GM12878 (cell line): ENCODE data around the gene TTR. TPM values are rescaled to one million over a fixed set of nuclear protein-coding genes. Genes with fewer than 3 reads are reported as not detected.

Experiments
- ATAC-seq: fragments of 200-7000 bp; cut with Tn5 transposase; 3 replicates; pipeline ENCODE4 v1.9.1; 2020; ENCODE audit warnings: mild to moderate bottlenecking, moderate library complexity
- BruUV-seq: library from RNA; stranded (reverse); fragments of 400-500 nt; replicated peaks from 2 replicates; lab custom pipeline; 2021; lab: Mats Ljungman, UMichigan
- CTCF ChIA-PET: fragments of 300-600 bp; sonication (Branson Sonifier 250); formaldehyde crosslinking; extraction: SDS; loops from one replicate; lab custom pipeline; 2021; ENCODE audit warnings: inconsistent platforms; lab: Yijun Ruan, JAX
- POLR2A ChIA-PET: fragments of 350-600 bp; formaldehyde crosslinking; extraction: SDS; loops from one replicate; lab custom pipeline; 2021; ENCODE audit warnings: inconsistent platforms; lab: Charles Lee
- RAD21 ChIA-PET: fragments of 300-600 bp; sonication (Branson Sonifier 250); formaldehyde crosslinking; loops from one replicate; lab custom pipeline; 2023; ENCODE audit warnings: antibody characterized with exemption; ENCODE audit not compliant: unreplicated experiment; lab: Charles Lee
- SMC1A ChIA-PET: fragments of 300-600 bp; sonication (Branson Sonifier 250); formaldehyde crosslinking; loops from one replicate; lab custom pipeline; 2023; ENCODE audit not compliant: unreplicated experiment, uncharacterized antibody; lab: Charles Lee
- DNase-seq: peaks from one replicate; pipeline ENCODE4 v3.0.0-alpha.2; 2011; ENCODE audit warnings: low read depth, low spot score
- FAIRE-seq: peaks from 3 replicates; lab custom pipeline; 2011; peaks lifted over from hg19 to GRCh38; lab: Jason Lieb, UNC
- H2AFZ ChIP-seq: 2 replicates; pipeline ENCODE4 v1.6.0; 2011; ENCODE audit warnings: low read depth, low read length, control low read depth; ENCODE audit not compliant: control insufficient read depth
- H3K27ac ChIP-seq: 2 replicates; pipeline ENCODE4 v1.5.1; 2011; ENCODE audit warnings: control low read depth; ENCODE audit not compliant: control insufficient read depth, insufficient read depth
- H3K27me3 ChIP-seq, 2 experiments: replicated peaks in 1 of 2; 2 replicates each; pipeline versions ENCODE4 v1.6.0 to v1.6.1; 2011; ENCODE audit warnings: low read length in 1 of 2; ENCODE audit not compliant: control insufficient read depth in 2 of 2, insufficient read depth in 2 of 2
- H3K36me3 ChIP-seq, 2 experiments: 2 replicates each; pipeline ENCODE4 v1.5.1; 2011; ENCODE audit warnings: low read length in 1 of 2; ENCODE audit not compliant: control insufficient read depth in 2 of 2, insufficient read depth in 2 of 2
- H3K4me1 ChIP-seq: 2 replicates; pipeline ENCODE4 v1.6.1; 2011; ENCODE audit warnings: mild to moderate bottlenecking, low read length, moderate library complexity, mixed read lengths; ENCODE audit not compliant: control insufficient read depth, insufficient read depth
- H3K4me2 ChIP-seq: 2 replicates; pipeline ENCODE4 v1.6.0; 2011; ENCODE audit warnings: control low read depth; ENCODE audit not compliant: control insufficient read depth, insufficient read depth
- H3K4me3 ChIP-seq: fragments of 200-600 bp; sonication (generic); 2 replicates; pipeline ENCODE4 v1.5.1; 2016
- H3K79me2 ChIP-seq: 2 replicates; pipeline ENCODE4 v1.6.0; 2011; ENCODE audit warnings: low read length; ENCODE audit not compliant: control insufficient read depth, insufficient read depth
- H3K9ac ChIP-seq: 2 replicates; pipeline ENCODE4 v1.8.0; 2011; ENCODE audit warnings: low read length, control low read depth, mixed read lengths; ENCODE audit not compliant: control insufficient read depth, insufficient read depth
- H3K9me3 ChIP-seq: replicated peaks from 3 replicates; pipeline ENCODE4 v1.5.1; 2011; ENCODE audit warnings: mild to moderate bottlenecking, low read length; ENCODE audit not compliant: control insufficient read depth, insufficient read depth
- H4K20me1 ChIP-seq: 2 replicates; pipeline ENCODE4 v1.6.0; 2011; ENCODE audit not compliant: control insufficient read depth, insufficient read depth
- CHD4 ChIP-seq: fragments of 200-600 bp; sonication (generic); IDR thresholded peaks from 2 replicates; pipeline ENCODE4 v1.6.1; 2016; ENCODE audit warnings: mild to moderate bottlenecking
- GATAD2B ChIP-seq: fragments of 450-650 bp; conservative IDR thresholded peaks from 2 replicates; pipeline ENCODE4 v1.6.1; 2017; ENCODE audit warnings: low read depth, mild to moderate bottlenecking, moderate library complexity
- HCFC1 ChIP-seq: fragments of 150-350 bp; IDR thresholded peaks from 2 replicates; pipeline ENCODE4 v1.6.1; 2014; ENCODE audit warnings: low read length
- HDAC2 ChIP-seq: fragments of 200-600 bp; sonication (generic); IDR thresholded peaks from 2 replicates; pipeline ENCODE4 v1.6.1; 2017
- NBN ChIP-seq: fragments of 450-650 bp; IDR thresholded peaks from 2 replicates; pipeline ENCODE4 v1.6.1; 2016
- NFIC ChIP-seq: IDR thresholded peaks from 2 replicates; pipeline ENCODE4 v1.6.1; 2012; ENCODE audit warnings: low read depth, mild to moderate bottlenecking, inconsistent platforms, low read length, moderate library complexity
- SUPT20H ChIP-seq: IDR thresholded peaks from 2 replicates; pipeline ENCODE4 v1.6.1; 2011; ENCODE audit warnings: low read depth, mild to moderate bottlenecking, low read length, moderate library complexity, borderline replicate concordance; ENCODE audit not compliant: control insufficient read depth
- YBX1 ChIP-seq: fragments of 450-650 bp; IDR thresholded peaks from 2 replicates; pipeline ENCODE4 v1.6.1; 2016; ENCODE audit warnings: antibody characterized with exemption
- YY1 ChIP-seq: IDR thresholded peaks from 2 replicates; pipeline ENCODE4 v1.6.1; 2011; ENCODE audit warnings: low read depth, mild to moderate bottlenecking, low read length
- ZBTB33 ChIP-seq: fragments of 450-650 bp; IDR thresholded peaks from 2 replicates; pipeline ENCODE4 v1.6.1; 2017; ENCODE audit warnings: mild to moderate bottlenecking
- in situ Hi-C: fragments of 300-500 bp; cut with MboI; formaldehyde crosslinking; loops from 9 replicates; pipeline ENCODE4 v1.14.3; 2018; ENCODE audit warnings: mixed read lengths
- intact Hi-C: fragments of 100-400 bp; cut with micrococcal nuclease; formaldehyde crosslinking; loops from one replicate; pipeline ENCODE4 v1.14.2; 2022; ENCODE audit not compliant: unreplicated experiment
- polyA plus RNA-seq, 11 experiments: library from polyadenylated mRNA; depleted of rRNA in 4 of 11; unstranded in 6 of 11; stranded (reverse) in 5 of 11; fragments of >200 nt; fragmentation: Nextera tagmentation in 4 of 11; fragmentation: Illumina TruSeq in 1 of 11; extraction: Ambion mirVana in 4 of 11; extraction: Trizol in 1 of 11; gene quantifications; 1 replicate in 1 of 11; 2 replicates in 10 of 11; pipeline versions ENCODE4 v1.2.1 to v1.2.3, GENCODE V29; 2011 to 2016; ENCODE audit warnings: inconsistent platforms in 2 of 11, missing spikeins in 2 of 11, low read depth in 1 of 11
- total RNA-seq, 4 experiments: library from RNA; depleted of rRNA in 3 of 4; stranded (reverse); fragments of >200 nt in 3 of 4; fragmentation: Illumina TruSeq in 1 of 4; extraction: Trizol in 1 of 4; gene quantifications; 2 replicates each; pipeline versions ENCODE4 v1.2.1 to v1.2.3, GENCODE V29; 2013 to 2021
- TF ChIP-seq, protein P1 (sequence below): fragments of 450-650 bp; IDR thresholded peaks from 2 replicates; pipeline ENCODE4 v1.6.1; 2018; ENCODE audit warnings: mild to moderate bottlenecking, low read depth, moderate library complexity; ENCODE audit not compliant: partially characterized antibody
- TF ChIP-seq, protein P2 (sequence below): fragments of 450-650 bp; IDR thresholded peaks from 2 replicates; pipeline ENCODE4 v1.6.1; 2016; ENCODE audit warnings: mild to moderate bottlenecking
- TF ChIP-seq, protein P3 (sequence below): IDR thresholded peaks from 2 replicates; pipeline ENCODE4 v1.6.1; 2012; ENCODE audit warnings: low read depth, low read length, improper control_type of control experiment
- TF ChIP-seq, protein P4 (sequence below): IDR thresholded peaks from 2 replicates; pipeline ENCODE4 v1.6.1; 2012; ENCODE audit warnings: low read depth, low read length, improper control_type of control experiment

The TTR gene
- total and polyA plus RNA-seq, 10 of the 15 experiments (the other 5 are each of a cell fraction or from before 2014, with no cell fraction given), result 0.05 to 1.2 TPM; not detected in 8

DNA sequence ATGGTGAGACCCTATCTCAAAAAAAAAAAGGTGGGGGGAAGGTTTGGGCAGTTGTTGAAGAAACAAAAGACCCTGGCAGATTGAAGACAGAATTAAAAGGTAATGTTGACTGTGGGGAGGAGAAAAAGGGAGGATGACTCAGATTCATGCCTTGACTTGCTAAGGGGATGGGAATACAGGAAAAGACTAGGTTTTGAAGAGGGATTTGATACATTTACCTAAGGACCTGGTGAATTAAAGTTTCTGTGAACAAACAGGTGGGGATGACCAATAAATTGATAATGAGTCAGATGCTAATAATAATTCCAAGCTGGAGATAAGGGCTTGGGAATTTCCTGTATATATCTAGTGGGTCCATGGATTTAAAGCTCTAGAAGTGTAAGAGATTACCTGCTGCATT is 27.6 kb downstream of the TTR start:
- ChIA-PET CTCF (no interaction called here), POLR2A (no interaction called here), RAD21 (no interaction called here), SMC1A (interaction anchor here (0.6 to 1.3 kb wide), 4 partner anchors 31 to 489 kb away, joined by 3 to 4 read pairs (median 4); no protein-coding TSS in a partner anchor)
- Histone ChIP-seq H3K9ac (no peak overlapping the region), H3K4me1 (no peaks in the 10 kb centered on the region), H3K9me3 (no peaks in the 10 kb centered on the region), H4K20me1 (no peaks in the 10 kb centered on the region), H3K4me3 (no peak overlapping the region), H3K27ac (no peak overlapping the region), H3K4me2 (no peak overlapping the region), H3K36me3 (no peaks in the 10 kb centered on the region), H3K27me3 (no peaks in the 10 kb centered on the region), H3K79me2 (no peaks in the 10 kb centered on the region), H2AFZ (no peak overlapping the region)
- intact Hi-C loops, result no loop called here
- BruUV-seq, result no TSS peak
- TF ChIP-seq CHD4 (no peak), GATAD2B (no peak), NFIC (no peak), NBN (no peak), HCFC1 (no peak), YY1 (no peak), SUPT20H (no peak), ZBTB33 (no peak), HDAC2 (no peak), YBX1 (no peak)
- TF ChIP-seq, protein P1, sequence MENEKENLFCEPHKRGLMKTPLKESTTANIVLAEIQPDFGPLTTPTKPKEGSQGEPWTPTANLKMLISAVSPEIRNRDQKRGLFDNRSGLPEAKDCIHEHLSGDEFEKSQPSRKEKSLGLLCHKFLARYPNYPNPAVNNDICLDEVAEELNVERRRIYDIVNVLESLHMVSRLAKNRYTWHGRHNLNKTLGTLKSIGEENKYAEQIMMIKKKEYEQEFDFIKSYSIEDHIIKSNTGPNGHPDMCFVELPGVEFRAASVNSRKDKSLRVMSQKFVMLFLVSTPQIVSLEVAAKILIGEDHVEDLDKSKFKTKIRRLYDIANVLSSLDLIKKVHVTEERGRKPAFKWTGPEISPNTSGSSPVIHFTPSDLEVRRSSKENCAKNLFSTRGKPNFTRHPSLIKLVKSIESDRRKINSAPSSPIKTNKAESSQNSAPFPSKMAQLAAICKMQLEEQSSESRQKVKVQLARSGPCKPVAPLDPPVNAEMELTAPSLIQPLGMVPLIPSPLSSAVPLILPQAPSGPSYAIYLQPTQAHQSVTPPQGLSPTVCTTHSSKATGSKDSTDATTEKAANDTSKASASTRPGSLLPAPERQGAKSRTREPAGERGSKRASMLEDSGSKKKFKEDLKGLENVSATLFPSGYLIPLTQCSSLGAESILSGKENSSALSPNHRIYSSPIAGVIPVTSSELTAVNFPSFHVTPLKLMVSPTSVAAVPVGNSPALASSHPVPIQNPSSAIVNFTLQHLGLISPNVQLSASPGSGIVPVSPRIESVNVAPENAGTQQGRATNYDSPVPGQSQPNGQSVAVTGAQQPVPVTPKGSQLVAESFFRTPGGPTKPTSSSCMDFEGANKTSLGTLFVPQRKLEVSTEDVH, result no peak
- TF ChIP-seq, protein P2, sequence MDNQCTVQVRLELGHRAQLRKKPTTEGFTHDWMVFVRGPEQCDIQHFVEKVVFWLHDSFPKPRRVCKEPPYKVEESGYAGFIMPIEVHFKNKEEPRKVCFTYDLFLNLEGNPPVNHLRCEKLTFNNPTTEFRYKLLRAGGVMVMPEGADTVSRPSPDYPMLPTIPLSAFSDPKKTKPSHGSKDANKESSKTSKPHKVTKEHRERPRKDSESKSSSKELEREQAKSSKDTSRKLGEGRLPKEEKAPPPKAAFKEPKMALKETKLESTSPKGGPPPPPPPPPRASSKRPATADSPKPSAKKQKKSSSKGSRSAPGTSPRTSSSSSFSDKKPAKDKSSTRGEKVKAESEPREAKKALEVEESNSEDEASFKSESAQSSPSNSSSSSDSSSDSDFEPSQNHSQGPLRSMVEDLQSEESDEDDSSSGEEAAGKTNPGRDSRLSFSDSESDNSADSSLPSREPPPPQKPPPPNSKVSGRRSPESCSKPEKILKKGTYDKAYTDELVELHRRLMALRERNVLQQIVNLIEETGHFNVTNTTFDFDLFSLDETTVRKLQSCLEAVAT, result no peak
- TF ChIP-seq, protein P3, sequence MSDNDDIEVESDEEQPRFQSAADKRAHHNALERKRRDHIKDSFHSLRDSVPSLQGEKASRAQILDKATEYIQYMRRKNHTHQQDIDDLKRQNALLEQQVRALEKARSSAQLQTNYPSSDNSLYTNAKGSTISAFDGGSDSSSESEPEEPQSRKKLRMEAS, result no peak
- TF ChIP-seq, protein P4, sequence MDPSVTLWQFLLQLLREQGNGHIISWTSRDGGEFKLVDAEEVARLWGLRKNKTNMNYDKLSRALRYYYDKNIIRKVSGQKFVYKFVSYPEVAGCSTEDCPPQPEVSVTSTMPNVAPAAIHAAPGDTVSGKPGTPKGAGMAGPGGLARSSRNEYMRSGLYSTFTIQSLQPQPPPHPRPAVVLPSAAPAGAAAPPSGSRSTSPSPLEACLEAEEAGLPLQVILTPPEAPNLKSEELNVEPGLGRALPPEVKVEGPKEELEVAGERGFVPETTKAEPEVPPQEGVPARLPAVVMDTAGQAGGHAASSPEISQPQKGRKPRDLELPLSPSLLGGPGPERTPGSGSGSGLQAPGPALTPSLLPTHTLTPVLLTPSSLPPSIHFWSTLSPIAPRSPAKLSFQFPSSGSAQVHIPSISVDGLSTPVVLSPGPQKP, result no peak
- ATAC-seq (no peak), DNase-seq (no peak), FAIRE-seq (no peak)
- in situ Hi-C loops, result no loop called here
